H1 (cell line): ENCODE data around the gene LANCL3. TPM values are rescaled to one million over a fixed set of nuclear protein-coding genes. Genes with fewer than 3 reads are reported as not detected.

Experiments used
- CTCF ChIA-PET: fragments of 300-600 bp; sonication (Branson Sonifier 250); formaldehyde crosslinking; loops from one replicate; lab custom pipeline; 2021; ENCODE audit not compliant: partially characterized antibody; lab: Charles Lee
- POLR2A ChIA-PET: fragments of 300-600 bp; sonication (Branson Sonifier 250); formaldehyde crosslinking; loops from one replicate; lab custom pipeline; 2021; ENCODE audit warnings: inconsistent platforms; ENCODE audit not compliant: partially characterized antibody; lab: Charles Lee
- DNase-seq, 2 experiments: peaks; one replicate each; pipeline versions ENCODE4 v3.0.0 to v3.0.0-alpha.2; 2010 to 2022; ENCODE audit warnings: low spot score in 2 of 2, low read depth in 1 of 2, mixed read lengths in 1 of 2
- FAIRE-seq: peaks from 2 replicates; lab custom pipeline; 2011; peaks lifted over from hg19 to GRCh38; lab: Jason Lieb, UNC
- H2AFZ ChIP-seq: 2 replicates; pipeline ENCODE4 v1.8.1; 2012; ENCODE audit warnings: low read length, inconsistent platforms
- H2AK5ac ChIP-seq: 2 replicates; pipeline ENCODE4 v1.6.1; 2013; ENCODE audit warnings: low read depth, low read length
- H2BK120ac ChIP-seq: replicated peaks from 2 replicates; pipeline ENCODE3; 2013; ENCODE audit warnings: low read depth, low read length, inconsistent platforms
- H2BK12ac ChIP-seq: 2 replicates; pipeline ENCODE4 v1.6.1; 2013; ENCODE audit warnings: low read depth, low read length
- H2BK15ac ChIP-seq: 2 replicates; pipeline ENCODE4 v1.6.1; 2013; ENCODE audit warnings: low read length
- H2BK20ac ChIP-seq: 2 replicates; pipeline ENCODE4 v1.6.1; 2013; ENCODE audit warnings: low read length
- H2BK5ac ChIP-seq: 2 replicates; pipeline ENCODE4 v1.6.1; 2013; ENCODE audit warnings: low read depth, low read length
- H3K14ac ChIP-seq: 2 replicates; pipeline ENCODE4 v1.6.1; 2013; ENCODE audit warnings: inconsistent platforms; ENCODE audit not compliant: insufficient read length
- H3K18ac ChIP-seq: 2 replicates; pipeline ENCODE4 v1.6.1; 2013; ENCODE audit warnings: low read length; ENCODE audit errors: extremely low read depth
- H3K23ac ChIP-seq: 2 replicates; pipeline ENCODE4 v1.6.1; 2013; ENCODE audit warnings: inconsistent platforms; ENCODE audit not compliant: insufficient read length
- H3K23me2 ChIP-seq: 2 replicates; pipeline ENCODE4 v1.6.1; 2013; ENCODE audit warnings: low read depth, low read length
- H3K27ac ChIP-seq: 2 replicates; pipeline ENCODE4 v1.6.1; 2011; ENCODE audit warnings: low read depth, low read length, inconsistent platforms
- H3K27me3 ChIP-seq, 4 experiments: replicated peaks in 1 of 4; 1 replicate in 1 of 4; 2 replicates in 3 of 4; pipeline versions ENCODE4 v1.6.1 to v1.8.1; 2011 to 2013; ENCODE audit warnings: low read length in 3 of 4, mild to moderate bottlenecking in 3 of 4, inconsistent platforms in 2 of 4, mixed read lengths in 2 of 4, moderate library complexity in 1 of 4; ENCODE audit not compliant: control insufficient read depth in 3 of 4, insufficient read depth in 3 of 4; ENCODE audit errors: extremely low read depth in 1 of 4
- H3K36me3 ChIP-seq, 4 experiments: 2 replicates each; pipeline versions ENCODE4 v1.6.1 to v1.8.1; 2011 to 2013; ENCODE audit warnings: mild to moderate bottlenecking in 4 of 4, low read length in 3 of 4, moderate library complexity in 2 of 4, control low read depth in 1 of 4, inconsistent platforms in 1 of 4; ENCODE audit not compliant: insufficient read depth in 4 of 4, control insufficient read depth in 2 of 4
- H3K4ac ChIP-seq: replicated peaks from 2 replicates; pipeline ENCODE3; 2013; ENCODE audit warnings: low read length, low read depth, mixed read lengths, inconsistent platforms; ENCODE audit not compliant: insufficient read length
- H3K4me1 ChIP-seq, 4 experiments: replicated peaks in 1 of 4; 1 replicate in 1 of 4; 2 replicates in 3 of 4; pipeline versions ENCODE4 v1.6.1 to v1.8.1; 2011 to 2013; ENCODE audit warnings: low read length in 3 of 4, inconsistent platforms in 2 of 4, mixed read lengths in 1 of 4; ENCODE audit not compliant: insufficient read depth in 4 of 4, control insufficient read depth in 3 of 4
- H3K4me2 ChIP-seq, 2 experiments: 2 replicates each; pipeline versions ENCODE4 v1.6.1 to v1.8.1; 2011 to 2013; ENCODE audit warnings: low read depth in 2 of 2, low read length in 2 of 2, control low read depth in 1 of 2, inconsistent platforms in 1 of 2, mild to moderate bottlenecking in 1 of 2; ENCODE audit not compliant: insufficient read depth in 1 of 2
- H3K4me3 ChIP-seq, 4 experiments: fragments of 200-600, 300-600 bp in 1 of 4; sonication (generic), shearing (Covaris generic), sonication (Bioruptor Twin) in 1 of 4; 2 replicates each; pipeline versions ENCODE4 v1.5.1 to v1.8.1; 2011 to 2016; ENCODE audit warnings: low read length in 4 of 4, low read depth in 3 of 4, control low read depth in 2 of 4, inconsistent platforms in 2 of 4, mild to moderate bottlenecking in 2 of 4, mixed read lengths in 1 of 4, moderate library complexity in 1 of 4; ENCODE audit not compliant: insufficient read depth in 2 of 4; ENCODE audit errors: extremely low read depth in 1 of 4
- H3K56ac ChIP-seq: replicated peaks from 2 replicates; pipeline ENCODE3; 2013; ENCODE audit warnings: low read depth, mild to moderate bottlenecking, mixed read lengths, low read length, inconsistent platforms; ENCODE audit not compliant: insufficient read length
- H3K79me1 ChIP-seq: 2 replicates; pipeline ENCODE4 v1.6.1; 2013; ENCODE audit warnings: low read depth, low read length, control low read depth
- H3K79me2 ChIP-seq, 2 experiments: 2 replicates each; pipeline versions ENCODE4 v1.6.1 to v1.8.1; 2012 to 2013; ENCODE audit warnings: low read length in 2 of 2, mild to moderate bottlenecking in 2 of 2, inconsistent platforms in 1 of 2; ENCODE audit not compliant: insufficient read depth in 2 of 2, control insufficient read depth in 1 of 2
- H3K9ac ChIP-seq, 4 experiments: replicated peaks in 1 of 4; 1 replicate in 1 of 4; 2 replicates in 3 of 4; pipeline versions ENCODE4 v1.6.1 to v1.8.1; 2011 to 2013; ENCODE audit warnings: low read depth in 3 of 4, low read length in 3 of 4, control low read depth in 2 of 4, mild to moderate bottlenecking in 2 of 4, moderate library complexity in 2 of 4, inconsistent platforms in 1 of 4; ENCODE audit errors: extremely low read depth in 1 of 4
- H3K9me3 ChIP-seq, 2 experiments: 2 replicates each; pipeline versions ENCODE4 v1.6.1 to v1.8.1; 2012 to 2013; ENCODE audit warnings: mild to moderate bottlenecking in 2 of 2, moderate library complexity in 2 of 2, control low read depth in 1 of 2, inconsistent platforms in 1 of 2, low read depth in 1 of 2, low read length in 1 of 2, mixed read lengths in 1 of 2; ENCODE audit not compliant: insufficient read depth in 2 of 2
- H4K20me1 ChIP-seq, 2 experiments: replicated peaks in 1 of 2; 2 replicates each; pipeline versions ENCODE3 to v1.8.1; 2011 to 2013; ENCODE audit warnings: inconsistent platforms in 2 of 2, low read length in 2 of 2, mild to moderate bottlenecking in 1 of 2; ENCODE audit not compliant: insufficient read depth in 2 of 2, control insufficient read depth in 1 of 2
- H4K5ac ChIP-seq: 2 replicates; pipeline ENCODE4 v1.6.1; 2013; ENCODE audit warnings: low read length, low read depth, mixed read lengths, inconsistent platforms; ENCODE audit not compliant: insufficient read length
- H4K8ac ChIP-seq: 2 replicates; pipeline ENCODE4 v1.8.0; 2013; ENCODE audit warnings: mild to moderate bottlenecking, moderate library complexity, low read length, inconsistent platforms; ENCODE audit not compliant: insufficient read depth; ENCODE audit errors: extremely low read depth
- H4K91ac ChIP-seq: replicated peaks from 2 replicates; pipeline ENCODE3; 2013; ENCODE audit warnings: low read length, mixed read lengths, inconsistent platforms; ENCODE audit not compliant: insufficient read length
- POU5F1 ChIP-seq: IDR thresholded peaks from 2 replicates; pipeline ENCODE4 v1.6.1; 2011; ENCODE audit warnings: low read depth, mild to moderate bottlenecking, low read length, moderate library complexity
- RAD21 ChIP-seq, 2 experiments: IDR thresholded peaks in 1 of 2; conservative IDR thresholded peaks in 1 of 2; 2 replicates each; pipeline ENCODE4 v1.6.1; 2011; ENCODE audit warnings: low read depth in 2 of 2, low read length in 2 of 2, improper control_type of control experiment in 1 of 2, inconsistent platforms in 1 of 2, mild to moderate bottlenecking in 1 of 2, moderate library complexity in 1 of 2
- SIN3A ChIP-seq, 2 experiments: IDR thresholded peaks in 1 of 2; conservative IDR thresholded peaks in 1 of 2; 2 replicates each; pipeline ENCODE4 v1.6.1; 2011 to 2012; ENCODE audit warnings: low read length in 2 of 2, improper control_type of control experiment in 1 of 2, low read depth in 1 of 2, mild to moderate bottlenecking in 1 of 2
- SIX5 ChIP-seq: IDR thresholded peaks from 2 replicates; pipeline ENCODE4 v1.6.1; 2011; ENCODE audit warnings: mild to moderate bottlenecking, low read depth, low read length
- SRF ChIP-seq: IDR thresholded peaks from 2 replicates; pipeline ENCODE4 v1.6.1; 2011; ENCODE audit warnings: mild to moderate bottlenecking, low read depth, low read length, moderate library complexity
- TAF7 ChIP-seq: optimal IDR thresholded peaks from 2 replicates; pipeline ENCODE3; 2011; ENCODE audit warnings: low read depth, mild to moderate bottlenecking, inconsistent platforms, low read length, moderate library complexity, borderline replicate concordance
- TEAD4 ChIP-seq: IDR thresholded peaks from 2 replicates; pipeline ENCODE4 v1.6.1; 2012; ENCODE audit warnings: low read depth, low read length, inconsistent platforms, mixed read lengths
- WGBS, 2 experiments: shearing (Covaris generic) in 1 of 2; methylation state at CpG; one replicate each; pipeline versions ENCODE4 v1.1.6 to v1.1.7; 2013 to 2015; ENCODE audit warnings: low lambda C conversion rate in 2 of 2, mixed read lengths in 2 of 2, inconsistent platforms in 1 of 2, low coverage in 1 of 2, missing lambda C conversion rate in 1 of 2; ENCODE audit not compliant: insufficient replicate concordance in 2 of 2, insufficient coverage in 1 of 2, insufficient read length in 1 of 2; ENCODE audit errors: extremely low coverage in 1 of 2, missing lambda C conversion rate in 1 of 2; 5-methylcytosine and 5-hydroxymethylcytosine counted together
- polyA plus RNA-seq, 7 experiments: library from polyadenylated mRNA; depleted of rRNA in 3 of 7; stranded (reverse) in 5 of 7; unstranded in 2 of 7; fragments of >200 nt in 5 of 7; fragments of 200-250 nt in 2 of 7; gene quantifications; 1 replicate in 5 of 7; 2 replicates in 1 of 7; 4 replicates in 1 of 7; pipeline versions ENCODE4 v1.2.1 to v1.2.3, GENCODE V29; 2011 to 2013; ENCODE audit warnings: missing spikeins in 2 of 7, mixed read lengths in 2 of 7
- total RNA-seq: library from RNA; stranded (reverse); fragmentation: NEBNext Ultra II Directional; extraction: Animal tissue kit (Norgen Biotek cat#: 25700); gene quantifications from 2 replicates; pipeline ENCODE4 v1.2.1, GENCODE V29; 2021

The LANCL3 gene
- total and polyA plus RNA-seq, 2 of the 8 experiments (the other 6 are each of a cell fraction or from before 2014, with no cell fraction given), result 0.11 to 0.37 TPM

DNA sequence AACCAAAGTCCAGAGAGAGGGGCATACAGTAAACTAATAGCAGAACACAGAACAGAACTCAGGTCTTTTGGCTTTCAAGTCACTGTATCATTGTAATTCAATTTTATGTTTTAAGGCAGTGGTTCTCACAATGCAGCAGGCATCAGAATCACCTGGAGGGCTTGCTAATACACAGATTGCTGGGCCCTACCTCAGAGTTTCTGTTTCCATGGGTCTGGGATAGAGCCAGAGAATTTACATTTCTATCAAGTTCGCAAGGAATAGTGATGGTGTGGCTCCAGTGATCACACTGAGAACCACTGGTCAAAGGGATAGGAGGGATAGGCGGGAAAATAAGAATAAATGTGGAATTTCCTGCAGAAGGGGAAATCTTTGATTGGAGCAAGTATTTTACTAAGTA lies 36.7 kb downstream of the LANCL3 start:
- CTCF ChIA-PET, result no interaction called here
- H2BK120ac ChIP-seq, result no peak overlapping the region
- H3K9ac ChIP-seq, result no peak overlapping the region
- no peak overlapping the region for H2AK5ac ChIP-seq
- H3K79me1 ChIP-seq, result no peaks in the 10 kb centered on the region
- no peak overlapping the region for H4K91ac ChIP-seq
- H3K23ac ChIP-seq, result no peak overlapping the region
- no peak overlapping the region for H3K27ac ChIP-seq
- H3K9me3 ChIP-seq, result no peaks in the 10 kb centered on the region
- no peaks in the 10 kb centered on the region for H4K20me1 ChIP-seq
- no peak overlapping the region for H3K4me2 ChIP-seq
- no peaks in the 10 kb centered on the region for H3K27me3 ChIP-seq
- no peak overlapping the region for H3K18ac ChIP-seq
- 0% methylated on average over 1 of the region's 2 CpGs; no CpG with 5 or more reads in 1 of the 2 experiments for WGBS, 2 experiments
- no peak overlapping the region for H2BK5ac ChIP-seq
- H4K8ac ChIP-seq, result no peak overlapping the region
- no peak overlapping the region for H3K4ac ChIP-seq
- POLR2A ChIA-PET, result no interaction called here
- no peak overlapping the region for H3K14ac ChIP-seq
- H3K23me2 ChIP-seq, result no peaks in the 10 kb centered on the region
- no peak overlapping the region for H3K56ac ChIP-seq
- H3K4me1 ChIP-seq, result peaks cover 0 to 3% (median 0%) of the 10 kb centered on the region in 4 experiments; a peak in 2 of 7 replicates
- no peak overlapping the region for H4K5ac ChIP-seq
- H3K4me3 ChIP-seq, result no peak overlapping the region; a peak in 1 of 8 replicates
- TF ChIP-seq SIX5 (no peak), SIN3A (conservative IDR thresholded peaks at IDR 0.05 in 1 of 2, IDR thresholded peaks at IDR 0.05 in 1 of 2; ENCODE audit: low read depth in 1 of 2, low read length in 2 of 2) (no peak), TEAD4 (no peak), SRF (no peak), TAF7 (no peak), RAD21 (IDR thresholded peaks at IDR 0.05 in 1 of 2, conservative IDR thresholded peaks at IDR 0.05 in 1 of 2; ENCODE audit: low read depth in 2 of 2, low read length in 2 of 2) (no peak), POU5F1 (no peak)
- H3K36me3 ChIP-seq, result no peaks in the 10 kb centered on the region
- H3K79me2 ChIP-seq, result no peaks in the 10 kb centered on the region
- H2AFZ ChIP-seq, result no peak overlapping the region
- FAIRE-seq, result peak; percentile 90
- no peak overlapping the region for H2BK20ac ChIP-seq
- DNase-seq, result no peak
- no peak overlapping the region for H2BK12ac ChIP-seq
- H2BK15ac ChIP-seq, result no peak overlapping the region
